GM12878 (cell line): ENCODE data around the gene PGA4. TPM values are rescaled to one million over a fixed set of nuclear protein-coding genes. Genes with fewer than 3 reads are reported as not detected.
"Not testable (repeated sequence)": the region's sequence is repeated elsewhere in the genome, so short reads cannot be mapped to it uniquely, and the experiment has no call there.

Source experiments
- ATAC-seq: fragments of 200-7000 bp; cut with Tn5 transposase; 3 replicates; pipeline ENCODE4 v1.9.1; 2020; ENCODE audit warnings: mild to moderate bottlenecking, moderate library complexity
- BruUV-seq: library from RNA; stranded (reverse); fragments of 400-500 nt; replicated peaks from 2 replicates; lab custom pipeline; 2021; lab: Mats Ljungman, UMichigan
- CTCF ChIA-PET: fragments of 300-600 bp; sonication (Branson Sonifier 250); formaldehyde crosslinking; extraction: SDS; loops from one replicate; lab custom pipeline; 2021; ENCODE audit warnings: inconsistent platforms; lab: Yijun Ruan, JAX
- POLR2A ChIA-PET: fragments of 350-600 bp; formaldehyde crosslinking; extraction: SDS; loops from one replicate; lab custom pipeline; 2021; ENCODE audit warnings: inconsistent platforms; lab: Charles Lee
- RAD21 ChIA-PET: fragments of 300-600 bp; sonication (Branson Sonifier 250); formaldehyde crosslinking; loops from one replicate; lab custom pipeline; 2023; ENCODE audit warnings: antibody characterized with exemption; ENCODE audit not compliant: unreplicated experiment; lab: Charles Lee
- SMC1A ChIA-PET: fragments of 300-600 bp; sonication (Branson Sonifier 250); formaldehyde crosslinking; loops from one replicate; lab custom pipeline; 2023; ENCODE audit not compliant: unreplicated experiment, uncharacterized antibody; lab: Charles Lee
- DNase-seq: peaks from one replicate; pipeline ENCODE4 v3.0.0-alpha.2; 2011; ENCODE audit warnings: low read depth, low spot score
- FAIRE-seq: peaks from 3 replicates; lab custom pipeline; 2011; peaks lifted over from hg19 to GRCh38; lab: Jason Lieb, UNC
- H2AFZ ChIP-seq: 2 replicates; pipeline ENCODE4 v1.6.0; 2011; ENCODE audit warnings: low read depth, low read length, control low read depth; ENCODE audit not compliant: control insufficient read depth
- H3K27ac ChIP-seq: 2 replicates; pipeline ENCODE4 v1.5.1; 2011; ENCODE audit warnings: control low read depth; ENCODE audit not compliant: control insufficient read depth, insufficient read depth
- H3K27me3 ChIP-seq, 2 experiments: replicated peaks in 1 of 2; 2 replicates each; pipeline versions ENCODE4 v1.6.0 to v1.6.1; 2011; ENCODE audit warnings: low read length in 1 of 2; ENCODE audit not compliant: control insufficient read depth in 2 of 2, insufficient read depth in 2 of 2
- H3K36me3 ChIP-seq, 2 experiments: 2 replicates each; pipeline ENCODE4 v1.5.1; 2011; ENCODE audit warnings: low read length in 1 of 2; ENCODE audit not compliant: control insufficient read depth in 2 of 2, insufficient read depth in 2 of 2
- H3K4me1 ChIP-seq: 2 replicates; pipeline ENCODE4 v1.6.1; 2011; ENCODE audit warnings: mild to moderate bottlenecking, low read length, moderate library complexity, mixed read lengths; ENCODE audit not compliant: control insufficient read depth, insufficient read depth
- H3K4me2 ChIP-seq: 2 replicates; pipeline ENCODE4 v1.6.0; 2011; ENCODE audit warnings: control low read depth; ENCODE audit not compliant: control insufficient read depth, insufficient read depth
- H3K4me3 ChIP-seq: fragments of 200-600 bp; sonication (generic); 2 replicates; pipeline ENCODE4 v1.5.1; 2016
- H3K79me2 ChIP-seq: 2 replicates; pipeline ENCODE4 v1.6.0; 2011; ENCODE audit warnings: low read length; ENCODE audit not compliant: control insufficient read depth, insufficient read depth
- H3K9ac ChIP-seq: 2 replicates; pipeline ENCODE4 v1.8.0; 2011; ENCODE audit warnings: low read length, control low read depth, mixed read lengths; ENCODE audit not compliant: control insufficient read depth, insufficient read depth
- H3K9me3 ChIP-seq: replicated peaks from 3 replicates; pipeline ENCODE4 v1.5.1; 2011; ENCODE audit warnings: mild to moderate bottlenecking, low read length; ENCODE audit not compliant: control insufficient read depth, insufficient read depth
- H4K20me1 ChIP-seq: 2 replicates; pipeline ENCODE4 v1.6.0; 2011; ENCODE audit not compliant: control insufficient read depth, insufficient read depth
- RCOR1 ChIP-seq: conservative IDR thresholded peaks from 2 replicates; pipeline ENCODE4 v1.6.1; 2012; ENCODE audit warnings: low read depth, low read length, improper control_type of control experiment
- SMAD1 ChIP-seq: fragments of 450-650 bp; IDR thresholded peaks from 2 replicates; pipeline ENCODE4 v1.6.1; 2018; ENCODE audit warnings: mild to moderate bottlenecking, low read depth; ENCODE audit not compliant: partially characterized antibody
- WGBS: methylation state at CpG from one replicate; pipeline ENCODE4 v1.1.6; 2016; ENCODE audit warnings: low lambda C conversion rate; ENCODE audit not compliant: insufficient replicate concordance, insufficient coverage; ENCODE audit errors: missing lambda C conversion rate; 5-methylcytosine and 5-hydroxymethylcytosine counted together
- in situ Hi-C: fragments of 300-500 bp; cut with MboI; formaldehyde crosslinking; loops from 9 replicates; pipeline ENCODE4 v1.14.3; 2018; ENCODE audit warnings: mixed read lengths
- intact Hi-C: fragments of 100-400 bp; cut with micrococcal nuclease; formaldehyde crosslinking; loops from one replicate; pipeline ENCODE4 v1.14.2; 2022; ENCODE audit not compliant: unreplicated experiment
- polyA plus RNA-seq, 11 experiments: library from polyadenylated mRNA; depleted of rRNA in 4 of 11; unstranded in 6 of 11; stranded (reverse) in 5 of 11; fragments of >200 nt; fragmentation: Nextera tagmentation in 4 of 11; fragmentation: Illumina TruSeq in 1 of 11; extraction: Ambion mirVana in 4 of 11; extraction: Trizol in 1 of 11; gene quantifications; 1 replicate in 1 of 11; 2 replicates in 10 of 11; pipeline versions ENCODE4 v1.2.1 to v1.2.3, GENCODE V29; 2011 to 2016; ENCODE audit warnings: inconsistent platforms in 2 of 11, missing spikeins in 2 of 11, low read depth in 1 of 11
- total RNA-seq, 4 experiments: library from RNA; depleted of rRNA in 3 of 4; stranded (reverse); fragments of >200 nt in 3 of 4; fragmentation: Illumina TruSeq in 1 of 4; extraction: Trizol in 1 of 4; gene quantifications; 2 replicates each; pipeline versions ENCODE4 v1.2.1 to v1.2.3, GENCODE V29; 2013 to 2021

Gene PGA4
- total and polyA plus RNA-seq, 10 of the 15 experiments (the other 5 are each of a cell fraction or from before 2014, with no cell fraction given), result not detected

DNA sequence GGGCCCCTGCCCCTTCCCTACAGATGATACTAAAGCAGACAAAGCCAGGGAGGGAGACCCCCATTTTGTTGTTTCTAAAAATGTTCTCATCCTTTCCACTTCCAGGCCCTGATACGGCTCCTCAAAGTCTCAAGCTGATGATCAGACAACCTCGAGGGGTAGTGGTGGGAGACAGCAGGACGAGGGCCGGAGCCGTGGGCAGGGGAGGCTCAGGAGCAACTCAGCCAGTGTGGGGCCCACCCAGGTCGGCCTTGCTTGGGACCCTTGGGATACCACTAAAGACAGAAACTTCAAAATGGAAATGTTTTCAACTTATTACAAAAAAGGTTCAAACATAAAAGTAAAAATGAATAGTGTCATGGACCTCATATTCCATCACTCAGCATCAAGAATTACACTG, 45.7 kb upstream of the PGA4 start:
- ATAC-seq, result no peak
- Histone ChIP-seq H3K4me1 (no peaks in the 10 kb centered on the region), H3K79me2 (no peaks in the 10 kb centered on the region), H3K36me3 (no peaks in the 10 kb centered on the region), H3K9me3 (peaks cover 2% of the 10 kb centered on the region; the same call in 2 of the 3 replicates), H4K20me1 (no peaks in the 10 kb centered on the region), H3K27ac (no peak overlapping the region), H3K27me3 (no peaks in the 10 kb centered on the region; a peak in 1 of 4 replicates), H3K9ac (no peak overlapping the region), H3K4me2 (no peak overlapping the region), H2AFZ (no peak overlapping the region), H3K4me3 (no peak overlapping the region)
- ChIA-PET CTCF (interaction anchor here (1.5 to 5.7 kb wide), 2 partner anchors 11 to 206 kb away, joined by 6 to 35 read pairs; no protein-coding TSS in a partner anchor), POLR2A (no interaction called here), RAD21 (interaction anchor here (1.3 to 1.4 kb wide), 2 partner anchors 10 to 261 kb away, joined by 3 to 6 read pairs; no protein-coding TSS in a partner anchor), SMC1A (interaction anchor here (0.9 kb wide), 1 partner anchor 401 kb away, joined by 3 read pairs; no protein-coding TSS in a partner anchor)
- no TSS peak for BruUV-seq
- no peak for FAIRE-seq
- in situ Hi-C loops, result no loop called here
- DNase-seq, result no peak
- TF ChIP-seq SMAD1, result no peak
- TF ChIP-seq RCOR1, result no peak
- WGBS, result 41% methylated on average over 6 of the region's 6 CpGs
- intact Hi-C loops, result no loop called here

DNA sequence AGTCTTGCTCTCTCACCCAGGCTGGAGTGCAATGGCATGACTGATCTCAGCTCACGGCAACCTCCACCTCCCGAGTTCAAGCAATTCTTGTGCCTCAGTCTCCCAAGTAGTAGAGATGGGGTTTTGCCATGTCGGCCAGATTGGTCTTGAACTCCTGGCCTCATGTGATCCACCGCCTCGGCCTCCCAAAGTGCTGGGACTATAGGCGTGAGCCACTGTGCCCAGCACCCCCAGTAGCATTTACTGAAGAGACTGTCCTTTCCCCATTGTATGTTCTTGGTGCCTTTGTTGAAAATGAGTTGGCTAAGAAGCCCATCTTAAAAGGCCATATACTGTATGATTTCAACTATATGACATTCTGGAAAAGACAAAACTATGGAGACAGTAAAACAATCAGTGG, 41.9 kb upstream of the PGA4 start:
- H3K4me3 ChIP-seq, H3K9me3 ChIP-seq, RAD21 ChIA-PET, H3K4me1 ChIP-seq, H4K20me1 ChIP-seq, H3K36me3 ChIP-seq, SMC1A ChIA-PET, H3K4me2 ChIP-seq, BruUV-seq, POLR2A ChIA-PET, H3K79me2 ChIP-seq, DNase-seq, H3K27me3 ChIP-seq, H2AFZ ChIP-seq, FAIRE-seq, ATAC-seq, H3K9ac ChIP-seq, intact Hi-C loops, H3K27ac ChIP-seq: not testable (repeated sequence)
- CTCF ChIA-PET, result interaction anchor here (1.4 kb wide), 1 partner anchor 348 kb away, joined by 5 read pairs; no protein-coding TSS in a partner anchor
- in situ Hi-C loops, result loop anchor here (5.0 kb wide), 1 partner anchor 343 kb away; no protein-coding TSS in a partner anchor
- 50% methylated on average over 6 of the region's 6 CpGs for WGBS
